Measurements from ENCODE around the gene MMP19.

MMP19 gene

GRCh38 chr12:55815473-55815872, 27.3 kb downstream of the MMP19 start:
- DNase-seq (ENCODE audit: low read depth in 2 of 2): no peak

GRCh38 chr12:55814257-55814656, 28.5 kb downstream of the MMP19 start:
- no peak for DNase-seq (ENCODE audit: low read depth in 2 of 2)

GRCh38 chr12:55812088-55812487, 30.6 kb downstream of the MMP19 start:
- DNase-seq (ENCODE audit: low read depth in 2 of 2): no peak

- DNase-seq (ENCODE audit: low read depth in 2 of 2): no peak
These were observed 33.5 kb downstream of the MMP19 start for GRCh38 chr12:55809274-55809673.

GRCh38 chr12:55806982-55807381, 35.8 kb downstream of the MMP19 start:
- no peak for DNase-seq (ENCODE audit: low read depth in 2 of 2)

GRCh38 chr12:55797550-55797949, 45.2 kb downstream of the MMP19 start:
- DNase-seq (ENCODE audit: low read depth in 2 of 2): no peak

- no peak for DNase-seq (ENCODE audit: low read depth in 2 of 2)
These were observed 45.7 kb downstream of the MMP19 start for GRCh38 chr12:55797068-55797467.

GRCh38 chr12:55795950-55796349, 46.8 kb downstream of the MMP19 start:
- DNase-seq (ENCODE audit: low read depth in 2 of 2): no peak

GRCh38 chr12:55789893-55790292, 52.8 kb downstream of the MMP19 start:
- DNase-seq (ENCODE audit: low read depth in 2 of 2): no peak

GRCh38 chr12:55789171-55789570, 53.6 kb downstream of the MMP19 start:
- no peak for DNase-seq (ENCODE audit: low read depth in 2 of 2)

- DNase-seq (ENCODE audit: low read depth in 2 of 2): no peak
These were observed 54.2 kb downstream of the MMP19 start for GRCh38 chr12:55788546-55788945.
